Gastroesophageal sphincter (tissue), 4 donors: Measurements from ENCODE around the gene RFXAP. TPM values are rescaled to one million over a fixed set of nuclear protein-coding genes. Genes with fewer than 3 reads are reported as not detected.

Experiments used
- ATAC-seq: fragments of 150-250 bp; one replicate; pipeline ENCODE4 v1.9.1; 2016; ENCODE audit warnings: mild to moderate bottlenecking, moderate library complexity
- H3K27ac ChIP-seq, 4 donors: fragments of 200-600 bp; sonication (generic) in 3 of 4; 1 replicate in 3 of 4; 2 replicates in 1 of 4; pipeline ENCODE4 v1.5.1; 2016 to 2019
- H3K27me3 ChIP-seq: fragments of 200-600 bp; sonication (generic); one replicate; pipeline ENCODE4 v1.5.1; 2019
- H3K36me3 ChIP-seq, 2 donors: fragments of 200-600 bp; sonication (generic); one replicate each; pipeline ENCODE4 v1.5.1; 2019; ENCODE audit warnings: control low read depth in 1 of 2
- H3K4me1 ChIP-seq, 3 donors: fragments of 200-600 bp; sonication (generic); 1 replicate in 2 of 3; 2 replicates in 1 of 3; pipeline ENCODE4 v1.5.1; 2016 to 2019; ENCODE audit warnings: control low read depth in 2 of 3
- H3K4me3 ChIP-seq, 2 donors: fragments of 200-600 bp; sonication (generic); one replicate each; pipeline ENCODE4 v1.5.1; 2019; ENCODE audit warnings: mild to moderate bottlenecking in 1 of 2, moderate library complexity in 1 of 2
- H3K9me3 ChIP-seq, 3 donors: fragments of 200-600 bp; sonication (generic); one replicate each; pipeline ENCODE4 v1.5.1; 2017 to 2019; ENCODE audit warnings: control low read depth in 2 of 3
- EP300 ChIP-seq: sonication (generic); formaldehyde crosslinking; IDR thresholded peaks from one replicate; pipeline ENCODE4 v1.6.1; 2017; ENCODE audit warnings: antibody characterized with exemption, mild to moderate bottlenecking
- POLR2A ChIP-seq, 2 donors: fragments of 450-650 bp; IDR thresholded peaks; one replicate each; pipeline ENCODE4 v1.6.1; 2017; ENCODE audit warnings: antibody characterized with exemption in 2 of 2, mild to moderate bottlenecking in 2 of 2, moderate library complexity in 1 of 2
- POLR2AphosphoS5 ChIP-seq: sonication (generic); formaldehyde crosslinking; IDR thresholded peaks from one replicate; pipeline ENCODE4 v1.6.1; 2017; ENCODE audit warnings: antibody characterized with exemption
- WGBS, 2 donors: methylation state at CpG; one replicate each; pipeline ENCODE4 v1.1.5; 2018; ENCODE audit warnings: low coverage in 1 of 2; 5-methylcytosine and 5-hydroxymethylcytosine counted together
- total RNA-seq, 4 donors: library from RNA; depleted of rRNA; stranded (reverse); fragments of >200 nt; gene quantifications; one replicate each; pipeline ENCODE4 v1.1.0, GENCODE V29; 2016
- TF ChIP-seq, protein P1 (sequence below), 4 experiments: fragments of 200-600 bp in 2 of 4; fragments of 450-650 bp in 2 of 4; sonication (generic) in 1 of 4; IDR thresholded peaks; one replicate each; pipeline ENCODE4 v1.5.1; 2017 to 2019; ENCODE audit warnings: antibody characterized with exemption in 4 of 4, mild to moderate bottlenecking in 2 of 4, moderate library complexity in 2 of 4

Gene RFXAP
- total RNA-seq, 4 donors from 2014 or later, result 3.2 to 7.2 (median 3.8) TPM

DNA sequence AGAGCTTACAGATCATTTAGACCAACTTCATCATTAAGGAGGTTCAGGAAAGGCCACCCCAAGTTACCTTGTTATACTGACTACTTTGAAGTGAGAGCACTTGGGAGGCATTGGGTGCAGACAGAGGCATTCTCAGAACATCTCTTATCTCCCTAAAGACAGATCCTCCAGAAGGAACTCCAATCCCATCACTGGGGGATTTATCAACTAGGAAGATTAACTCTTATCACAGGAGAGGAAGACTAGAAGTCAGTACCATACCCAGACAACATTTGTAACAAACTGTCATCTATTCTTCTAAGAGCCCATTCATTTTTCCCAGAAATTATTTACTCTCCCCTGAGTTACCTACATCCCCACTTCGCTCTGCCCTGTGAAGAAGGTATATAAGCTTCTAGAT lies 5.8 kb upstream of the RFXAP start:
- TF ChIP-seq, protein P1, sequence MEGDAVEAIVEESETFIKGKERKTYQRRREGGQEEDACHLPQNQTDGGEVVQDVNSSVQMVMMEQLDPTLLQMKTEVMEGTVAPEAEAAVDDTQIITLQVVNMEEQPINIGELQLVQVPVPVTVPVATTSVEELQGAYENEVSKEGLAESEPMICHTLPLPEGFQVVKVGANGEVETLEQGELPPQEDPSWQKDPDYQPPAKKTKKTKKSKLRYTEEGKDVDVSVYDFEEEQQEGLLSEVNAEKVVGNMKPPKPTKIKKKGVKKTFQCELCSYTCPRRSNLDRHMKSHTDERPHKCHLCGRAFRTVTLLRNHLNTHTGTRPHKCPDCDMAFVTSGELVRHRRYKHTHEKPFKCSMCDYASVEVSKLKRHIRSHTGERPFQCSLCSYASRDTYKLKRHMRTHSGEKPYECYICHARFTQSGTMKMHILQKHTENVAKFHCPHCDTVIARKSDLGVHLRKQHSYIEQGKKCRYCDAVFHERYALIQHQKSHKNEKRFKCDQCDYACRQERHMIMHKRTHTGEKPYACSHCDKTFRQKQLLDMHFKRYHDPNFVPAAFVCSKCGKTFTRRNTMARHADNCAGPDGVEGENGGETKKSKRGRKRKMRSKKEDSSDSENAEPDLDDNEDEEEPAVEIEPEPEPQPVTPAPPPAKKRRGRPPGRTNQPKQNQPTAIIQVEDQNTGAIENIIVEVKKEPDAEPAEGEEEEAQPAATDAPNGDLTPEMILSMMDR (IDR thresholded peaks at IDR 0.05), result no peak
- no peak for TF ChIP-seq EP300
- no peak for TF ChIP-seq POLR2AphosphoS5
- no peak for TF ChIP-seq POLR2A (IDR thresholded peaks at IDR 0.05)
- Histone ChIP-seq H3K36me3 (no peaks in the 10 kb centered on the region), H3K9me3 (no peaks in the 10 kb centered on the region), H3K4me1 (peaks cover 0 to 3% (median 0%) of the 10 kb centered on the region in 3 donors), H3K4me3 (no peak overlapping the region), H3K27me3 (no peaks in the 10 kb centered on the region), H3K27ac (no peak overlapping the region)
- 88 to 100% methylated on average over 1 of the region's 1 CpG for whole genome bisulfite sequencing, 2 donors
- no peak for ATAC-seq

DNA sequence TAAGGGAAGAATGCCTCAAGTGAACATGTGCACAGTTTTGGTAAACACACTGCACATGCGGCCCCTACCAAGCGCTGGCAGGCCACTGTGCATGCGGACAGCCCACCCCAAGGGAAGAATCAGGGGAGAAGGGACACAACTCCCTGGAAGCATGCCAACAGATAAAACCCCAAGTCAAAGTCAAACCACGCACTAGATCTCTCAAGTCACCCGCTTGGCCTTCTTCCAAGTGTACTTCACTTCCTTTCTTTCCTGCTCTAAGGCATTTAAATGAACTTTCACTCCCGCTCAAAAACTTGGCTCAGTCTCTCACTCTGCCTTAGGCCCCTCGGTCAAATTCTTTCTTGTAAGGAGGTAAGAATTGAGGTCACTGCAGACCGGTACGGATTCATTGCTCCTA lies 4.6 kb upstream of the RFXAP start:
- TF ChIP-seq POLR2A (IDR thresholded peaks at IDR 0.05), result no peak
- TF ChIP-seq, protein P1 (IDR thresholded peaks at IDR 0.05), result no peak
- no peak for TF ChIP-seq POLR2AphosphoS5
- TF ChIP-seq EP300, result no peak
- no peaks in the 10 kb centered on the region for H3K9me3 ChIP-seq
- WGBS, 2 donors, result 50 to 100% methylated on average over 3 to 9 of the region's 9 CpGs
- no peaks in the 10 kb centered on the region for H3K27me3 ChIP-seq
- no peak for ATAC-seq
- no peaks in the 10 kb centered on the region for H3K36me3 ChIP-seq
- peaks cover 0 to 8% (median 0%) of the 10 kb centered on the region in 3 donors for H3K4me1 ChIP-seq
- H3K27ac ChIP-seq, result no peak overlapping the region
- no peak overlapping the region for H3K4me3 ChIP-seq

DNA sequence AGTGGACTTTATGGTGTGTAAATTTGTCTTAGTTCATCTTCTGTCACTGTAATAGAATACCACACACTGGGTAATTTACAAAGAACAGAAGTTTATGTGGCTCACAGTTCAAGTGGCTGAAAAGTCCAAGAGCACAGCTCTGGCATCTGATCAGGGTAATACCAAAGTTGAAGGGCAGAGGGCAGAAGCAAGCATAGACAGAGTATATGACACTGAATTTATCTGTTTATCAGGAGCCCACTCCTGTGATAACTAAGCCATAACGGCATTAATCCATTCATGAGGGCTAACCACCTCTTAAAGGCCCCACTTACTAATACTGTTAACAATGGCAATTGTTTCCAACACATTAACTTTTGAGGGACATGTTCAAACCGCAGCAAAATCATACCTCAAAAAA lies 4.0 kb upstream of the RFXAP start:
- Histone ChIP-seq H3K36me3 (no peaks in the 10 kb centered on the region), H3K27ac (no peak overlapping the region), H3K27me3 (no peaks in the 10 kb centered on the region), H3K4me3 (no peak overlapping the region), H3K4me1 (peaks cover 0 to 12% (median 0%) of the 10 kb centered on the region in 3 donors), H3K9me3 (no peaks in the 10 kb centered on the region)
- ATAC-seq, result no peak
- 81 to 95% methylated on average over 2 of the region's 2 CpGs for WGBS, 2 donors
- TF ChIP-seq POLR2A (IDR thresholded peaks at IDR 0.05) (no peak), EP300 (no peak), POLR2AphosphoS5 (no peak)
- TF ChIP-seq, protein P1 (IDR thresholded peaks at IDR 0.05), result no peak

DNA sequence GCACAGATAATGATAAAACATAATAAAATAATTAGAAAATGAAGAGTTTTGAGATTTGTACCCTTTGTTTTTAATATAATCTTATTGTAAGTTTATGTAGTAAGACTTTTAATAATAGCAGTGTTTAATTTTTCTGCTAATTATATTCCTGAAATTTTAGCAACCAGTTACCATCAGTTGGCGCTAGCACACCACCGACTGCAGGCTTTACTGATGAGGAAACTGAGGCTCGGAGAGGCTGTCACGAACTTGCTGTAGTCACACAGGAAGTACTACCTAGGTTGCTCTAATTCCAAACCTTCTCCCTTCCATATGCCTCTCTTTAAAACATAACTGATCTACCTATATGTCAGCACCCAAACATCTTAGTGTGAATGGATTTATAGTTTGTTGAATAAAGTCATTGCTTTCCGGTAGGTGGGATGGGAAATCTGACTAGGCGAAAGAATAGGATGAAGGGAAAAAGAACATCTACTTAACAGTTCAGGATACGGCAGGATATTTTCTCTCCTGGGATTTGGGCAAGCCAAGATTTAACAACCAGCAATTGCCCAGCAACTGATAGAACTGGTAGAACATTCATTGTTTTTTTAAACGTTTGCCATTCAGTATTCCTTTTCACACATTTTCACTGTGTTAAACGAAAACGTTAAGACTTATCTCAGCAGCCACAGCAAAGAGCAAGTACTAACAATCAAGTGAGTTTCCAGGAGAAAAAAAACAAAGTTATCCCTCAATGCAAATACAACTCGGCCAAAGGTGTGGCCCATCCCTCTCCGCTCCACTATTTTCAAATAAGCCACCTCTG lies 822 bp upstream of the RFXAP start:
- Histone ChIP-seq H3K27me3 (no peaks in the 10 kb centered on the region), H3K36me3 (no peaks in the 10 kb centered on the region), H3K4me1 (peaks cover 6 to 43% (median 10%) of the 10 kb centered on the region in 3 donors), H3K9me3 (no peaks in the 10 kb centered on the region), H3K27ac (peak overlapping the region; percentile 25 to 87 (median 76)), H3K4me3 (peak overlapping the region; percentile 72 to 90)
- ATAC-seq, result peak; percentile 1
- TF ChIP-seq, protein P1 (IDR thresholded peaks at IDR 0.05), result no peak
- TF ChIP-seq POLR2AphosphoS5, result no peak
- no peak for TF ChIP-seq EP300
- TF ChIP-seq POLR2A (IDR thresholded peaks at IDR 0.05), result no peak
- WGBS, 2 donors, result 16 to 39% methylated on average over 8 to 12 of the region's 12 CpGs

DNA sequence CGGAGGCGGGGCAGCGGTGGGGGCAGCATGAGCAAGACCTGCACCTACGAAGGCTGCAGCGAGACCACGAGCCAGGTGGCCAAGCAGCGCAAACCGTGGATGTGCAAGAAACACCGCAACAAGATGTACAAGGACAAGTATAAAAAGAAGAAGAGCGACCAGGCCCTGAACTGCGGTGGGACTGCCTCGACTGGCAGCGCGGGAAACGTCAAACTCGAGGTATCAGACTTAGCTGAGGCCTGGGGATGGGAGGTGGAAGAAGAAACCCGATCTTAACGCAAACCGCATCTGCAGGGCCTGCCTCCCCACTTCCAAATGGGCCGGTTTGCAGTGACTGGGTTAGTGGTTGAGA lies 693 bp downstream of the RFXAP start:
- H3K27ac ChIP-seq, result peak overlapping the region in 3 of 4 donors; percentile 68 to 87 (median 84)
- 1 to 2% methylated on average over 9 to 12 of the region's 20 CpGs for WGBS, 2 donors

More for the DNA sequence above, 693 bp downstream of the RFXAP start:
- Histone ChIP-seq H3K27me3 (no peaks in the 10 kb centered on the region), H3K4me3 (peak overlapping the region; percentile 72 to 90), H3K9me3 (no peaks in the 10 kb centered on the region), H3K4me1 (peaks cover 6 to 53% (median 10%) of the 10 kb centered on the region in 3 donors), H3K36me3 (no peaks in the 10 kb centered on the region)
- TF ChIP-seq EP300 (no peak), POLR2A (IDR thresholded peaks at IDR 0.05) (no peak), POLR2AphosphoS5 (no peak)
- TF ChIP-seq, protein P1 (IDR thresholded peaks at IDR 0.05), result no peak
- ATAC-seq, result no peak
